Ovary (tissue), 9 donors: Measurements from ENCODE around the gene GTPBP3. TPM values are rescaled to one million over a fixed set of nuclear protein-coding genes. Genes with fewer than 3 reads are reported as not detected.

ENCODE experiments used
- DNase-seq, 5 donors: peaks; one replicate each; pipeline ENCODE4 v3.0.0-alpha.2; 2019 to 2020
- H3K27ac ChIP-seq, 2 donors: fragments of 200-600 bp; one replicate each; pipeline versions ENCODE4 v1.5.1 to v1.8.0; 2019 to 2022
- H3K27me3 ChIP-seq: fragments of 200-600 bp; one replicate; pipeline ENCODE4 v1.8.0; 2022
- H3K36me3 ChIP-seq: fragments of 200-600 bp; sonication (generic); one replicate; pipeline ENCODE4 v1.5.1; 2019
- H3K4me1 ChIP-seq: one replicate; pipeline ENCODE4 v1.8.1; 2013; ENCODE audit warnings: mild to moderate bottlenecking, moderate library complexity; ENCODE audit not compliant: insufficient read depth
- H3K4me3 ChIP-seq: fragments of 200-600 bp; sonication (generic); one replicate; pipeline ENCODE4 v1.5.1; 2017
- H3K9me3 ChIP-seq, 2 donors: fragments of 200-600 bp in 1 of 2; sonication (generic) in 1 of 2; one replicate each; pipeline versions ENCODE4 v1.5.1 to v1.8.1; 2013 to 2019; ENCODE audit warnings: mild to moderate bottlenecking in 1 of 2, moderate library complexity in 1 of 2
- EP300 ChIP-seq: sonication (generic); formaldehyde crosslinking; IDR thresholded peaks from one replicate; pipeline ENCODE4 v1.6.1; 2017; ENCODE audit warnings: antibody characterized with exemption
- POLR2A ChIP-seq: fragments of 450-650 bp; IDR thresholded peaks from one replicate; pipeline ENCODE4 v1.6.1; 2017; ENCODE audit warnings: antibody characterized with exemption, mild to moderate bottlenecking, moderate library complexity
- WGBS, 3 donors: extraction: QIAGEN DNeasy Blood & Tissue Kit in 1 of 3; methylation state at CpG; one replicate each; pipeline versions ENCODE4 v1.1.5 to v1.1.7; 2013 to 2017; 5-methylcytosine and 5-hydroxymethylcytosine counted together
- intact Hi-C, 4 donors: fragments of 100-400 bp; cut with DNase I; formaldehyde crosslinking; loops; one replicate each; pipeline versions ENCODE4 v1.11.0 to v1.15.1; 2022 to 2023
- polyA plus RNA-seq, 2 donors: library from polyadenylated mRNA; stranded (reverse); fragments of 200-250 nt in 1 of 2; fragments of 350-450 nt in 1 of 2; fragmentation: Illumina TruSeq in 1 of 2; extraction: RNeasy Lipid Tissue Mini Kit (QIAGEN cat#74804) in 1 of 2; gene quantifications; one replicate each; pipeline ENCODE4 v1.2.3, GENCODE V29; 2013 to 2014
- total RNA-seq, 7 donors: library from RNA; depleted of rRNA in 2 of 7; stranded (reverse); fragments of >200 nt in 2 of 7; fragmentation: NEBNext Ultra II Directional in 3 of 7; extraction: Animal tissue kit (Norgen Biotek cat#: 25700) in 3 of 7; gene quantifications; one replicate each; pipeline versions ENCODE4 v1.1.0 to v1.2.4, GENCODE V29; 2016 to 2023
- TF ChIP-seq, protein P1 (sequence below), 3 donors: fragments of 450-650 bp in 2 of 3; fragments of 200-600 bp in 1 of 3; IDR thresholded peaks; one replicate each; pipeline versions ENCODE4 v1.5.1 to v1.8.0; 2016 to 2022; ENCODE audit warnings: antibody characterized with exemption in 3 of 3, mild to moderate bottlenecking in 1 of 3
- donor health status: DM: no; HTN: no; CAD: no; lungs with moderate emphysema.
- donor health status: DM: no; HTN: no; CAD: no.
- donor health status: Bipolar disorder and iron deficiency.
- donor health status: DM: yes; HTN: yes; CAD: no.
- donor health status: DM: no; HTN: no; CAD: no.
- donor health status: DM: yes; HTN: yes; CAD: no.

GTPBP3 gene
- total and polyA plus RNA-seq, 9 donors: 4.5 to 22.9 (median 16.9) TPM

- H3K27ac ChIP-seq: no peak overlapping the region
- no peak overlapping the region for H3K4me3 ChIP-seq
- intact Hi-C loops: no loop called here
- 94 to 99% (median 99%) methylated on average over 5 of the region's 5 CpGs for WGBS, 3 donors
- peaks cover 1% of the 10 kb centered on the region for H3K4me1 ChIP-seq
- H3K27me3 ChIP-seq: no peaks in the 10 kb centered on the region
- H3K9me3 ChIP-seq: no peaks in the 10 kb centered on the region
- no peaks in the 10 kb centered on the region for H3K36me3 ChIP-seq
- TF ChIP-seq EP300 (no peak), POLR2A (no peak)
- TF ChIP-seq, protein P1, sequence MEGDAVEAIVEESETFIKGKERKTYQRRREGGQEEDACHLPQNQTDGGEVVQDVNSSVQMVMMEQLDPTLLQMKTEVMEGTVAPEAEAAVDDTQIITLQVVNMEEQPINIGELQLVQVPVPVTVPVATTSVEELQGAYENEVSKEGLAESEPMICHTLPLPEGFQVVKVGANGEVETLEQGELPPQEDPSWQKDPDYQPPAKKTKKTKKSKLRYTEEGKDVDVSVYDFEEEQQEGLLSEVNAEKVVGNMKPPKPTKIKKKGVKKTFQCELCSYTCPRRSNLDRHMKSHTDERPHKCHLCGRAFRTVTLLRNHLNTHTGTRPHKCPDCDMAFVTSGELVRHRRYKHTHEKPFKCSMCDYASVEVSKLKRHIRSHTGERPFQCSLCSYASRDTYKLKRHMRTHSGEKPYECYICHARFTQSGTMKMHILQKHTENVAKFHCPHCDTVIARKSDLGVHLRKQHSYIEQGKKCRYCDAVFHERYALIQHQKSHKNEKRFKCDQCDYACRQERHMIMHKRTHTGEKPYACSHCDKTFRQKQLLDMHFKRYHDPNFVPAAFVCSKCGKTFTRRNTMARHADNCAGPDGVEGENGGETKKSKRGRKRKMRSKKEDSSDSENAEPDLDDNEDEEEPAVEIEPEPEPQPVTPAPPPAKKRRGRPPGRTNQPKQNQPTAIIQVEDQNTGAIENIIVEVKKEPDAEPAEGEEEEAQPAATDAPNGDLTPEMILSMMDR (IDR thresholded peaks at IDR 0.05): no peak
- no peak for DNase-seq
These were observed 43.2 kb downstream of the GTPBP3 start for GRCh38 chr19:17380426-17381138.

- 33 to 38% (median 36%) methylated on average over 20 of the region's 20 CpGs for whole genome bisulfite sequencing, 3 donors
- no peaks in the 10 kb centered on the region for H3K27me3 ChIP-seq
These were observed 48.7 kb downstream of the GTPBP3 start for GRCh38 chr19:17385878-17386611.

GRCh38 chr19:17389288-17389687 lies 51.9 kb downstream of the GTPBP3 start:
- no peaks in the 10 kb centered on the region for H3K36me3 ChIP-seq
- no peaks in the 10 kb centered on the region for H3K27me3 ChIP-seq
- TF ChIP-seq POLR2A: no peak
- no peak for TF ChIP-seq EP300
- TF ChIP-seq, protein P1 (IDR thresholded peaks at IDR 0.05): no peak
- intact Hi-C loops: loop anchor here in 2 of 4 donors (5.0 kb wide), 1 partner anchor 42 kb away; no protein-coding TSS in a partner anchor
- no peak overlapping the region for H3K4me3 ChIP-seq
- whole genome bisulfite sequencing, 3 donors: 74 to 82% (median 76%) methylated on average over 1 of the region's 1 CpG
- no peaks in the 10 kb centered on the region for H3K9me3 ChIP-seq
- DNase-seq: no peak
- no peak overlapping the region for H3K27ac ChIP-seq
- peaks cover 11% of the 10 kb centered on the region for H3K4me1 ChIP-seq

More at GRCh38 chr19:17385878-17386611, 48.7 kb downstream of the GTPBP3 start:
- peaks cover 3% of the 10 kb centered on the region for H3K4me1 ChIP-seq
- H3K36me3 ChIP-seq: no peaks in the 10 kb centered on the region
- no peaks in the 10 kb centered on the region for H3K9me3 ChIP-seq
- TF ChIP-seq EP300: no peak
- TF ChIP-seq, protein P1 (IDR thresholded peaks at IDR 0.05): peak; percentile 44 to 81 (median 67)
- intact Hi-C loops: loop anchor here (2.0 to 5.0 kb wide), 3 partner anchors 35 to 39 kb away; no protein-coding TSS in a partner anchor
- H3K27ac ChIP-seq: no peak overlapping the region
- DNase-seq: peak in 4 of 5 donors; percentile 61 to 74 (median 64)
- H3K4me3 ChIP-seq: no peak overlapping the region

GRCh38 chr19:17389957-17390664 lies 52.8 kb downstream of the GTPBP3 start:
- no peak for TF ChIP-seq EP300
- TF ChIP-seq, protein P1 (IDR thresholded peaks at IDR 0.05): peak in 2 of 3 donors; percentile 12 to 22
- Histone ChIP-seq H3K4me1 (peaks cover 11% of the 10 kb centered on the region), H3K27me3 (no peaks in the 10 kb centered on the region), H3K27ac (no peak overlapping the region), H3K36me3 (no peaks in the 10 kb centered on the region), H3K4me3 (peak overlapping the region; percentile 54), H3K9me3 (no peaks in the 10 kb centered on the region)
- intact Hi-C loops: loop anchor here (2.0 to 10.0 kb wide), 5 partner anchors 43 to 97 kb away; partner anchors contain the start of gene NXNL1 (in 1 of the 4)
- peak in 2 of 5 donors; percentile 53 to 63 for DNase-seq
- 6 to 15% (median 9%) methylated on average over 15 to 37 of the region's 37 CpGs for WGBS, 3 donors
